Measurements from ENCODE around the gene PARD6B.

Gene PARD6B

DNA sequence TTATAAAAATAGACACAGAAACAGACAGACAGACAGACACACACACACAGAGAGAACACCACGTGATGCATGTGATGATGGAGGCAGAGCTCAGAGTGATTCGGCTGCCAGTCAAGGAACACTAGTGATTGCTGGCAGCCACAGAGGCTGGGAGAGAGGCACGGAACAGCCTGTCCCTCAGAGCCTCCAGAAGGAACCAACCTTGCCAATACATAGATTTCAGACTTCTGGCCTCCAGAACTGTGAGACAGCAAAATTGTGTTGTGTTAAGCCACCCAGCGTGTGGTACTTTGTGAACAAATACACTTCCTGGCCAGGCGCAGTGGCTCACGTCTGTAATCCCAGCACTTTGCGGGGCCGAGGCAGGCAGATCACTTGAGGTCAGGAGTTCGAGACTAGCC is 9.5 kb upstream of the PARD6B start:
- in situ Hi-C loops (cut with HindIII; ENCODE audit: low sequenced_read_pairs) = no loop called here

DNA sequence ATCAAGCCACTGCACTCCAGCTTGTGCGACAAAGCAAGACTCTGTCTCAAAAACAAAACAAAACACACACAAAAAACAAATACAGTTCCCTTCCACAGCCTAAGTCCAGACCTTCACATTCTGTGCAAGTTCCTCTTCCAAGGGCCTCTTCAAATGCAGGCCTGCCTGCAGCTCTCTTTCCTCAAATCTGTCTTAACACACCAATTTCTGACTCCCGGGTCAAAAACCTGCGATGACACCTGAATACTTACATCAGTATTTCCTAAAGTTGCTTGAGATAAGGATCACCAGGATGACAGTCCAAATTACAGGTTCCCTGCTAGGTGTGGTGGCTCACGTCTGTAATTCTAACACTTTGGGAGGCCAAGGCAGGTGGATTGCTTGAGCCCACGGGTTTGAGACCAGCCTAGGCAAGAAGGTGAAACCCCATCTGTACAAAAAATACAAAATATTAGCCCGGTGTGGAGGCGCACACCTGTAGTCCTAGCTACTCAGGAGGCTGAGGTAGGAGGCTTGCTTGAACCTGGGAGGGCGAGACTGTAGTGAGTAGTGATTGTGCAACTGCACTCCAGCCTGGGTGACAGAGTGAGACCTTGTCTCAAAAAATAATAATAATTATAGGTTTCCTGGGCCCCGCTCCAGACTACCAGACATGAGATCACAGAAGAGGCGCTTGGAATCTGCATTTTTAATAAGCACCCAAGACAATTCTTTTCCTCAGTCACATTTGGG is 8.8 kb upstream of the PARD6B start:
- in situ Hi-C loops (cut with HindIII; ENCODE audit: low sequenced_read_pairs) = no loop called here

DNA sequence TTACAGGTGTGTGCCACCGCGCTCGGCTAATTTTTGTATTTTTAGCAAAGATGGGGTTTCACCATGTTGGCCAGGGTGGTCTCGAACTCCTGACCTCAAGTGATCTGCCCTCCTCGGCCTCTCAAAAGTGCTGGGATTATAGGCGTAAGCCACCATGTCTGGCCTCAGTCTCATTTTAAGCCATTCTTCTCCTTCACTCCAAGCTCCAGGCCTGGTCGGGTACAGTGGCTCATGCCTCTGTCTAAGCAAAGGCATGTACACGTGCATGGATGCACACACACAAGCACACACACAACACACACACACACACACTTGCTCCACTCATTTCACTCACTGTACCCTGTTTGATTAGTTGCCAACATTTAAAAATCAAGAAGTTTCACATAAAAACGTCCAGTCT is 7.7 kb upstream of the PARD6B start:
- in situ Hi-C loops (cut with HindIII; ENCODE audit: low sequenced_read_pairs) = no loop called here

DNA sequence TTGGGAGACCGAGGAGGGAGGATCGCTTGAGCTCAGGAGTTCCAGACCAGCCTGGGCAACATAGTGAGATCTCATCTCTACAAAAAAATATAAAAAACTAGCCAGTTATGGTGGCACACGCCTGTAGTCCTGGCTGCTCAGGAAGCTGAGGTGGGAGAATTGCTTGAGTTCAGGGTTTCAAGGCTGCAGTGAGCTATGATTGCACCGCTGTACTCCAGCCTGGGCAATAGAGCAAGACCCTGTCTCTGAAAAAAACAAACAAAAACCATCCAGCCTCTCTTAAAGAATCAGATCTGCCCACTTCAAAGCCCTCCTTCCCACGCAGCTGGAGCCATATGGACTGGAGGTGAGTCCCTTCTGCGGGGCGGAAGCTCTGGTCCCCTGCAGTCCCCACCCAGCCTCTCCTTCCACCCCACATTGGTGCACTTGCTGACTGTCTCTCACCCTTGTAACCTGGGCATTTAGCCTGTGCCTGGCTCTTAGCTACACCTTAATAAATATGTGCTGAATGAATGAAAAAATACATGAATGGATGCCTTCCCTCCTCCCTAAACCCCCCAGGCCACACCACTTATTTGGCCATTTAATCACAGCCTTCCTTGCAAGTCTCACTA is 7.2 kb upstream of the PARD6B start:
- in situ Hi-C loops (cut with HindIII; ENCODE audit: low sequenced_read_pairs) = no loop called here

DNA sequence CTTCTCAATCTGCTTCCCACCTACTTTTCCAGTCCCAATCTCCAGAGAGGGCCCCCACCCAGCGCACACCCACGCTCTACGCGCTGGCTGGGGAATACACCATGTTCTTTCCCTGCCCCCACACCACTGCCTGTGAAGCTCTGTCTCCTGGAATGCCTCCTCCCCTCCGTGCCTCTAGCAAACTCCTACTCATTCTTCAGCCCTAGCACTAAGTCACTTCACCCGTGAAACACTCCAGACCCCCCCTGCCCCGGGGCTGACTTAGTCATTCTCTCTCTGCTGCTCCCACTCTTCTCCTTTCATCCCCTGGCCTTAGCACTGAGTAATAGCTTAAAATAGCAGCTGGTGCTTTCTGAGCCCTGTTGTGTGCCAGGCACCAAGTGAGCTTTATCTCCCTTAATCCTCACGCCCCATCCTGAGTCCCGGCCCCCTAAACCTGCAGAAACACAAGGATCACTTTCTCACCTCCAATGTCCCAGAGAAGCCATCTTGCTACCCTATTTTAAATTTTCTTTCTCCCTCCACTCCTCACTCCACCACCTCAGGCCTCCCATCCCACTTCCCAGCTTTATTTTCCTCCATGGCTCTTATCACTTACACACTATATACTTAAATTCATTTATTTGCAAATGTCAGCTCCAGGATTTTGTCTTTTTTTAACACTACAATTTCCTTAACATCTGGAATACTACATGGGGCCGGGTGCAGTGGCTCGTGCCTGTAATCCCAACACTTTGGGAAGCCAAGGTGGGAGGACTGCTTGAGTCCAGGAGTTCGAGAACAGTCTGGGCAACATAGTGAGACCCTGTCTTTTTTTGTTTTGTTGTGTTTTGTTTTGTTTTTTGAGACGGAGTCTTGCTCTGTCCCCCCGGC is 6.3 kb upstream of the PARD6B start:
- in situ Hi-C loops (cut with HindIII; ENCODE audit: low sequenced_read_pairs) = no loop called here

DNA sequence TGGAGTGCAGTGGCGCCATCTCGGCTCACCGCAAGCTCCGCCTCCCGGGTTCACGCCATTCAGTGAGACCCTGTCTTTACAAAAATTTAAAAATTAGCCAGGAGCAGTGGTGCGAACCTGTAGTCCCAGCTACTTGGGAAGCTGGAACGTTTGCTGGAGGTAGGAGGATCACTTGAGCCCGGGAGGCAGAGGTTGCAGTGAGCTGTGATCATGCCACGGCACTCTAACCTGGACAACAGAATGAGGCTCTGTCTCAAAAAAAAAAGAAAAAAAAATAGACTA is 5.7 kb upstream of the PARD6B start:
- in situ Hi-C loops (cut with HindIII; ENCODE audit: low sequenced_read_pairs) = no loop called here

DNA sequence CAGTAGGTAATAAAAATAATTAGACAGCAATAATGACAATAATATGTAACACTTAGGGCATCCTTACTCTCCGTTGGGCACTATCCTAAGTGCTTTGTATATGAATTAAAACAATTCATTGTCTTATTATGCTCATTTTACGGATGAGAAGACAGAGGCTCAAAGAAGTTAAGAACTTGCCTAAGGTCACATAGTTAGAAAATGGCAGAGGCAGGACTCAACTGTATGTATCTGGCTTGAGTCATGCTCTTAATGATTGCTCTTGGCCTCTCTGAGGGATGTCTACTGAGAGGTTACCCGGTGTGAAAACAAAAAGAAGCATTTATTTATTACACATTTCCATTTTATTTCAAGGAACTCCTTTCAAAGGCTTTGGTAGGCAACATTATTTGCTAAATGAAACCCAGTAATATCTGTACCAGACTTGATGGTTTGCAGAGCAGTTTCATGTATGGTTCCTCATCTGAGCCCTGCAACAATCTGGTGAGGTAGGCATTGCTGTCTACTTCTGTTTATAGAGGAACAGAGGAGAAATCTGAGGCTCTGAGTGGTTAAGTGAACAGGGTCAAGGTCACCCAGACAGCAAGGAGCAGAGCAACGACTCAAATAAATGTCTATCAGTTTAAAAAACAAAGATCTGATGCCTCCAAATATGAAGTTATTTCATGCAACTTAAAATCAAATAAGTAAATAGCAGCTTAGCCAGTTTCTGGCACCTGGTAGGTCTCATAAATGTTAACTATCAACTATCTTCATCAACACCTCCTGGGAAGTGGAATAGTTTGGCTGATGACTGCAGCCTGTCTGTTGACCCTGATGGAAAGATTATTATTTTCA is 4.2 kb upstream of the PARD6B start:
- in situ Hi-C loops (cut with HindIII; ENCODE audit: low sequenced_read_pairs) = no loop called here

DNA sequence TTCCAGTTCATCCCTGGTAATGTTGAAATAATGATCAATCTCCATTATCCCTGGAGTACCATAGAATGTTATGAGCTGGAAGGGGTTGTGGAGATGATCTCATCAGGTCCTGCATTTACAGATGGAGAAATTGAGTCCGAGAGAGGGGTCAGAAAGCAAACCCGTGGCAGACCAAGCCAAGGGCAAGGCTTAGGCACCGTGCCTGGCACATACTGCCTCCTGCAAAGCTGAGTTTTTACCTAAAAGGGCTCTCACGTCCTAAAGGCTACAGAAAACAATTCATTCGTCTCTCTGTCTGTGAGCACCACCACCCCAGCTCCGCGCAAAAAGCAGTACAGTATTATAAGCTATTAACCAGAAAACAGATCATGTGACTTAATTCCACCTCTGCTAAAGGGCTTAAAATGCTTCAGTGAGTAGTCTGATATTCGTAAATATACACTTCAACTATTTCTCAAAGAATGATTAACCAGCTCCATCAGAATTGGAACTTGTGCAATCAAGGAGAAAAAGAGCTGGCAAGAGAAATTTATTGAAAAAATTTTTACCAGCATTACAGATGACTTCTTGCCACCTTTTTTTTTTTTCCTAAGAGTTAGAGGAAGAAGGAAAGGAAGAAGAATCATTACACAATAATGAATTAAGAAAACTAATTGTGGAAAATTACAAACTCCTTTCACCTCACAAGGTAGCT is 3.4 kb upstream of the PARD6B start:
- in situ Hi-C loops (cut with HindIII; ENCODE audit: low sequenced_read_pairs) = no loop called here

DNA sequence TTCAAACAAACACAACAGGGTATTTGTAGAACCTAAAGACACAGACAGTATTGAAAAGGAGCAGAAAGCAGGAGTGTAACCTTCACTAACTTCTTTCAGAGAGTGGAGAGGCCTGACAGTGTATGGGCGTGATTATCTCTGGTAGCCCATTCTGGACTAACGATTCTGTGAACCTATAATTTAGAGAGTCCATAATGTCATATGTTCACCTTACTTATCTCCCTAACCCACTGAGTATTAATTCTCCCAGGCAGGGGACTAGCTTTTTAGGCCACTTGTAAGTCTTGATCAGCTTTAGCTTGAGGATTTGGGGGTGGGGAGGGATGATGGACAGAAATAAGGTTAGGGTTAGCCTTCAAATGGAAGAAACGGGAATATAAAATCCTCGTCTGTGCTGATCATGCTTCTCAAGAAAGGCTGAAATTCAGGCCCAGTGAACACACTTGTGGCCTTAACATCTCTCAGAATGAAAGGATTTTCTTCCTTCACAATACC is 2.8 kb upstream of the PARD6B start:
- in situ Hi-C loops (cut with HindIII; ENCODE audit: low sequenced_read_pairs) = no loop called here

DNA sequence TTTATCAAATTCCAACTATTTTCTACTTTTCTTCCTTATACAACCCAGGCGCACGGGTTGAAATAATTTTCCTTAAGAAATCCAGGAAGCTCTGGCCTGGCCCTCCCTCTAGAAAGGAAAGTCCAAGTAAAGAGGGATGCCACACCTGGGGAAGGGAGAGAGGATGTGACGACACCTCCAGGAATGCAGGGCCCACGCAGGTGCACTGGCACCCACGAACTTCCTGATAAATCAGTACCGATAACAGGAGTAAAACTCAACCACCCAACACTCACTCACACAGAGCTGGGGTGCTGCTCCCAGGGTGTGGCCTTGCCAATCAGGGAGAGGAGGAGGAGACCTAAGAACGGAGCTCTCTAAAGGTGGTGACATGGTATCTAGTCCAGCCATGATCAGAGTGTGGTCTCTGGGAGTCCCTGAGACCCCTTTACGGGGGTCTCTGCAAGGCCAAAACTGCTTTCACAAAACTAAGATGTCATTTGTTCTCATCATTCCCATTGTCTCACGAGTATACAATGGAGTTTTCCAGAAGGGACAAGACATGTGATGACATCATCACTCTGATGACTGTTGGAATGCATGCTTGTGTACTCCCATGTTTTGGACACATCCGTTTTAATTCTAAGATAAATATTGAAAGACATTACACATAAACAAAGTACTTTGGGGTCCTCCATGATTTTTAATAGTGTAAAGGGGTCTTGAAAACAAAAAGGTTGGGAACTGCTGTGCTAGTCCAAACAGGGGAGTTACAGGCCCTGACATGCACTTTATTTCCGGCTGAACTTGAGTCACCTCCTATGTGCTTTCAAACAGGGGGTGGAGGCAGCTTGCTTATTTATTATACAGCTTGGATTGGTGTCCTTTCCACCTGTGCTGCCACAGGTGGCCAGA is 2.2 kb upstream of the PARD6B start:
- in situ Hi-C loops (cut with HindIII; ENCODE audit: low sequenced_read_pairs) = no loop called here

DNA sequence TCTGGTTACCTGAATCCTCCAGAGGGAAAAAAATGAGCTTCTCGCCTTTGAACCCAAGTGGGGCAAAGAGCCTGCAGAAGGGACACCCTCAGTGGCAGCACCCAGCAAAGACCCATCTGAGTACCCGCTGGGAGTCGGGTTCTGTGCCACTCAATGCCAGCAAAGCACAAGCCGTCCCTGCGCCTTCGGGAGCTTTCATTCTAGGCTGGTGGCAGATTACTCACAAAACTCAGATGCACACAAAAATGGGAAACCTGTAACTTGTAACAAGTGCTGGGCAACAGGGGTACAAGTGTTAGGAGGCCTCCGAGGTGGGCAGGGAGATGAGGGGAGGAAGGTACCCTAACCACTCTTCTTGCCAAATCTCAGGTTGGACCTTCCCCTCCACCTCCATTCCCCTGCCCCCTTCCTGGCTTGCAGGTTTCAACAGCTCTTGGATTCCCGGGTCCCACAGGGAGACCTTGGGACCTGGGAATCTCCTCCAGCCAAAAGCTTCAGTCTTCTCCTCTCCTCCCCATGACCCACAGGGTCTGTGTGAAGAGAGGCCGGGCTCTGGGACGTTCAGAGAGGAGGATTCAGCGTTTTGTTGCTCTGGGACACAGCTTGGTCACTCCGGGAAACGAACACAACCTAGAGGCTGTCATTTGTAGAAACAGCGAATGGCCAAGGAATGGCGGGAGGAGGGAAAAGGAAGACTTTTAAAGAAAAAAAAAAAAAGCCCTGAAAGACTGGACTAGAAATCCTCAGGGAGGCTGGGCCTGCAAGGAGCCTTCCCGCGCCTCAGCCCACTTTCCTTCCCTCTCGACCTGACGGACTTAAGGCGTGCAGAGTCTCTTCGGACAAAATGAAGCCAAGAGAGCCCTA is 1.2 kb upstream of the PARD6B start:
- in situ Hi-C loops (cut with HindIII; ENCODE audit: low sequenced_read_pairs) = loop anchor here (5.0 kb wide), 2 partner anchors 108 to 248 kb away; no protein-coding TSS in a partner anchor

DNA sequence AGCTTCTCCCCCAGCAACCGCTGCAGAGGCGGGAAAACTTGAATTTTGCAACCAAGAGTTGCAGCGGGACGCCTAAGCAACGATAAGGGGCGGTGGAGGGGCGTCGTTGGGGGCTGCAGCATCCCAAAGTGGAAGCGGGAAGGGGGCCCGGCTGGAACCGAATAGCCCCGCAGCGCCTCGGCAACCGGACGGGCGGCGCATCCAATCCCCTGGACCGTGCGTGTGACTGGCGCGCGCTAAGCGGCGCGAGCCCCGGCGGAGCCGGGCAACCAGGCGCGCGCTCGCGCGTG is 670 bp upstream of the PARD6B start:
- in situ Hi-C loops (cut with HindIII; ENCODE audit: low sequenced_read_pairs) = loop anchor here (5.0 kb wide), 2 partner anchors 108 to 248 kb away; no protein-coding TSS in a partner anchor

DNA sequence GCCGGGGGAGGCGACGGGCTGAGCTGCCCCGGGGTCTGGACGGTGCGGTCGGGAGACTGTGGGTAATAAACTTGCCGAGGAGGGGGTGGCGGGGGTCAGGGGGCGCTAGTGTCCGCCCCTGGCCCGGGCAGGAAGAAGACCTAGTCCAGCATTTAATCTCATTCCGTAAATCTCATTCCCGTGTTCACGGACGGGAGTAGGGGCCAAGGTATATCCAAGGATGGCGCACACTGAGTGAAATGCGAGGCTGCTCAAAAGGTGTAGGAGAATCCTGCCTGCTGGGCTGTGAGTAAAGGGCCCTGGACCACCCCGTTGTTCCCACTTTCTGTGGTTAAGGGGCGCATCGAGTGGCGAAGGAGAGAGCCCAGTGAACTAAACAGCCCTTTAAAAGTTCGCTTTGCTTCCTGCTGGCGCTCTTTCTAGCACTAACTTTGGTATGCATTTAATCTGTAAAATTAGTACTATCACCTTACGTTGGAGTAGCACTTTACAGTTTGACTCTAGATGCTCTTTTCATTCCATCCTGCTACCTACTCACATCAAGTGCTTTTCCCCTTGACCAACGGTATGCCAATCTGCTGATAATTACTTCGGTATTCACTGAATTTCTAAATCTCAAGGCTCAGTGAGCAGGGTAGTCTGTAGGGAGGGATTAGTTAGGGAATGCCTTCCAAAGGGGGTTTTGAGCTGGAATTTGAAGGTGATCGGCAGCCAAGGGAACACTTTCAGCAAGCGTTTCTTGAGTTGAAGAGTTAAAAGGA is 730 bp downstream of the PARD6B start:
- in situ Hi-C loops (cut with HindIII; ENCODE audit: low sequenced_read_pairs) = loop anchor here (5.0 kb wide), 2 partner anchors 110 to 250 kb away; no protein-coding TSS in a partner anchor

DNA sequence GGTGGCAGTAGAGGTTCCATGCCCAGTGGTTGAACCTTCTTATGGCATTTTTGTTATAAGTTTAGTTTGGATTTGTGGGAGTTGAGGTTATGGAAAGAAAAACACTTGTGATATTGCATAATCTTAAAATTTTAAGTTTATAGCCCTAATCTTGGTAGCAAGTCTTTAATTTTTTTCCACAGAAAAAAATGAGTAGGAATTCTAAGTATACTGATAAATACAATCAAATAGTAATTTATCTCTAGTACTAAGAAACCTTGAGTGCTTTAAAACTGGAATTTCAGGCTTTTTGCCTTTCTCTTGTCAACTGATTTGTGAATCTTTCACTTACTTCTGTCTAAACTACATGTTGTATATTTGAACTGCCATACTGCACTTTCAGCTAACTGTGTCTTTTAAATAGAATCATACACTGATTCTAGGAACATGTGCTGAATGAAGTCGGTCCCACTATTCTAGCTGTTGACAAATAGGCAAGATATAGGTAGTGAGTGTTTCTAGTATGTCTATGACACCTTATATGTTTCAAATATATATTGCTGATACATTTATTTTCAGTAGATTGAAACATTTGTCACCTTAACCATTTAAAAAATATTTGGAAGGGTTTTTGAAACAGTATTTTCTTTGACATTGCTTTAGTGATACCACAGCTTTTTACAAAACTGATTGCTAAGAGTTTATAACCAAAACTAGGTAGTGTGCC is 2.4 kb downstream of the PARD6B start:
- in situ Hi-C loops (cut with HindIII; ENCODE audit: low sequenced_read_pairs) = loop anchor here (5.0 kb wide), 2 partner anchors 111 to 251 kb away; no protein-coding TSS in a partner anchor

DNA sequence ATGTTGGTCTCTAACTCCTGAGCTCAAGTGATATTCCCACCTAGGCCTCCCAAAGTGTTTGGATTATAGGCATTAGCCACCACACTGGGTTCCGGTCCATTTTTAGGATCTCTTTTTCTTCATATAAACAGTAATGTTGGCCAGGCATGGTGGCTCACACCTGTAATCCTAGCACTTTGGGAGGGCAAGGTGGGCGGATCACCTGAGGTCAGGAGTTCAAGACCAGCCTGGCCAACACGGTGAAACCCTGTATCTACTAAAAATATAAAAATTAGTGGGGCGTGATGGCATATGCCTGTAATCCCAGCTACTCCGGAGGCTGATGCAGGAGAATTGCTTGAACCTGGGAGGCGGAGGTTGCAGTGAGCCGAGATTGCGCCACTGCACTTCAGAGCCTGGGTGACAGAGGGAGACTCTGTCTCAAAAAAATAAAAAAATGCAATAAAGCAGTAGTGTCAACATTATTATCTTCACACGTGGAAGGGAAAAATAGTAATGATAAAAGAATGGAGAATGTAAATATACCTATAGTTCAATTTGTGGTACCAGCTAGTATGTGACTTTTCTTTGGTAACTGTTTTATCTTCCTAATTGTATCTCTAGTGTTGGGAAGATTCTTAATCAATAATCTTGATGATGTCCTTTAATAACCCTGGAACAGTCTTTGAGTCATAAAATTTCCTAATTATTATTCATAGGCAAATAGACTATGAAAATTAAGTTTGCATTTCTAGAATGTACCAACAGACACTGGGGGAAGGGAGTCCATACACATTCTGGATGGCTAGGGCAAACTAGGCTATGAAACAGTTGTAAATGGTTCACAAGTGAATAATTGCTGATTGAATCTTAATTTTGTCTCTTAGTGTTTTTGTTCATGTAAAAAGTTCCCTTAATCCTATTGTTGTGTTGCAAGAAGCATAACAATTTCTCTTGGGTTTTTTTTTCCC is 3.6 kb downstream of the PARD6B start:
- in situ Hi-C loops (cut with HindIII; ENCODE audit: low sequenced_read_pairs) = loop anchor here (5.0 kb wide), 2 partner anchors 113 to 253 kb away; no protein-coding TSS in a partner anchor

DNA sequence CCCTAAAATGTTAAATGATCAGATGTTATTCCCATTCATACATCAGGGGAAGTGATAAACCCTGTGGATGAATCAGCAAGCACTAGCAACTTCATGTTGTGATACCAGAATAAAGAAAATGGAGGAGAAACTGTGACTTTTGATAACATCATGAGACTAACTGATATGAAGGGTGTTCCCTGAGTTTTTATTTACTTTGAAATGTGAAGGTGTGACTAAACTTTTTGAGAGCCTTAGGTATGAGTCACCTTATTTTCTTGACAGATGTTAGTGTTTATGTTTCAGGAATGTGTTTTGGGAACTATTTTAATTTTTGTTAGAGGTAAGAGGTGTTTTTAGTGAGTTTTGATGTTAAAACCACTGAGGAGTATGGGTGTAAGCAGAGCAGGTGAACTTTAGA is 4.4 kb downstream of the PARD6B start:
- in situ Hi-C loops (cut with HindIII; ENCODE audit: low sequenced_read_pairs) = no loop called here

Measured in endothelial cell of hepatic sinusoid (primary cell).